Upper lobe of left lung (tissue), 6 donors: ENCODE data around the gene OSBPL8. TPM values are rescaled to one million over a fixed set of nuclear protein-coding genes. Genes with fewer than 3 reads are reported as not detected.

Experiments
- ATAC-seq, 2 donors: fragments of 200-7000 bp; cut with Tn5 transposase; one replicate each; pipeline ENCODE4 v1.9.1; 2022; ENCODE audit warnings: mild to moderate bottlenecking in 2 of 2, moderate library complexity in 2 of 2; ENCODE audit not compliant: low FRiP score in 2 of 2
- DNase-seq, 2 donors: peaks; one replicate each; pipeline ENCODE4 v3.0.0-alpha.2; 2019 to 2020
- H3K27ac ChIP-seq, 4 donors: fragments of 200-600 bp; sonication (generic); one replicate each; pipeline ENCODE4 v1.5.1; 2016 to 2019
- H3K27me3 ChIP-seq, 4 donors: fragments of 200-600 bp; sonication (generic); one replicate each; pipeline ENCODE4 v1.5.1; 2017 to 2019
- H3K36me3 ChIP-seq, 4 donors: fragments of 200-600 bp; sonication (generic); one replicate each; pipeline ENCODE4 v1.5.1; 2016 to 2019
- H3K4me1 ChIP-seq, 4 donors: fragments of 200-600 bp; sonication (generic); one replicate each; pipeline ENCODE4 v1.5.1; 2018 to 2019
- H3K4me3 ChIP-seq, 4 donors: fragments of 200-600 bp; sonication (generic); one replicate each; pipeline ENCODE4 v1.5.1; 2017 to 2019; ENCODE audit warnings: mild to moderate bottlenecking in 2 of 4, moderate library complexity in 1 of 4
- H3K9me3 ChIP-seq, 4 donors: fragments of 200-600 bp; sonication (generic); one replicate each; pipeline ENCODE4 v1.5.1; 2018 to 2019
- EP300 ChIP-seq, 4 donors: sonication (generic); formaldehyde crosslinking; IDR thresholded peaks; one replicate each; pipeline ENCODE4 v1.5.1; 2017; ENCODE audit warnings: antibody characterized with exemption in 4 of 4, control low read depth in 2 of 4
- POLR2A ChIP-seq, 4 donors: fragments of 450-650 bp; IDR thresholded peaks; one replicate each; pipeline ENCODE4 v1.5.1; 2016 to 2017; ENCODE audit warnings: antibody characterized with exemption in 4 of 4, mild to moderate bottlenecking in 2 of 4
- POLR2AphosphoS5 ChIP-seq, 2 donors: sonication (generic); formaldehyde crosslinking; IDR thresholded peaks; one replicate each; pipeline ENCODE4 v1.5.1; 2017; ENCODE audit warnings: antibody characterized with exemption in 2 of 2
- WGBS, 2 donors: methylation state at CpG; one replicate each; pipeline ENCODE4 v1.1.5; 2017 to 2018; 5-methylcytosine and 5-hydroxymethylcytosine counted together
- total RNA-seq, 6 donors: library from RNA; depleted of rRNA in 4 of 6; stranded (reverse); fragments of >200 nt in 4 of 6; gene quantifications; one replicate each; pipeline versions ENCODE4 v1.1.0 to v1.2.1, GENCODE V29; 2016 to 2021
- TF ChIP-seq, protein P1 (sequence below), 6 experiments: fragments of 450-650 bp in 4 of 6; fragments of 200-600 bp in 2 of 6; sonication (generic) in 2 of 6; IDR thresholded peaks; one replicate each; pipeline ENCODE4 v1.5.1; 2016 to 2019; ENCODE audit warnings: antibody characterized with exemption in 6 of 6
- donor health status: DM: no; HTN: no; CAD: no; lungs with moderate emphysema.
- donor health status: DM: no; HTN: yes; CAD: no; lungs with severe emphysema.

Gene OSBPL8
- total RNA-seq, 6 donors from 2014 or later: 35.6 to 103 (median 73.3) TPM

DNA sequence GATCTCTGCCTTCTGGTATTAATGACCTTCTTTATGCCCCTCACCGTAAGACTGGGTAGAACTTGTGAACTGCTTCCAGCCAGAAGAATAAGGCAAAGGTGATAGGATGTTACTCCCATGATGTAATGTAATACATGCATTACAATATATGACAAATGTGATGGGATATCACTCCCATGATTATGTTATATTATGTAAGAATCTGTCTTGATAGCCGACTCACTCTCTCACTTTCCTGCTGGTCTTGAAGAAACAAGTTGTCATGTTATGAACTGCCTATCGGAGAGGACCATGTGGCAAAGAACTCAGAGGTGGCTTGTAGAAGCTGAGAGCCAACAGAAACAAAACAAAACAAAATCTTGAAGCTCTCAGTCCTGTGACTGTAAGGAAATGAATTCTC lies 30.6 kb upstream of the OSBPL8 start:
- no peaks in the 10 kb centered on the region for H3K36me3 ChIP-seq
- 87 to 93% methylated on average over 3 of the region's 3 CpGs for WGBS, 2 donors

DNA sequence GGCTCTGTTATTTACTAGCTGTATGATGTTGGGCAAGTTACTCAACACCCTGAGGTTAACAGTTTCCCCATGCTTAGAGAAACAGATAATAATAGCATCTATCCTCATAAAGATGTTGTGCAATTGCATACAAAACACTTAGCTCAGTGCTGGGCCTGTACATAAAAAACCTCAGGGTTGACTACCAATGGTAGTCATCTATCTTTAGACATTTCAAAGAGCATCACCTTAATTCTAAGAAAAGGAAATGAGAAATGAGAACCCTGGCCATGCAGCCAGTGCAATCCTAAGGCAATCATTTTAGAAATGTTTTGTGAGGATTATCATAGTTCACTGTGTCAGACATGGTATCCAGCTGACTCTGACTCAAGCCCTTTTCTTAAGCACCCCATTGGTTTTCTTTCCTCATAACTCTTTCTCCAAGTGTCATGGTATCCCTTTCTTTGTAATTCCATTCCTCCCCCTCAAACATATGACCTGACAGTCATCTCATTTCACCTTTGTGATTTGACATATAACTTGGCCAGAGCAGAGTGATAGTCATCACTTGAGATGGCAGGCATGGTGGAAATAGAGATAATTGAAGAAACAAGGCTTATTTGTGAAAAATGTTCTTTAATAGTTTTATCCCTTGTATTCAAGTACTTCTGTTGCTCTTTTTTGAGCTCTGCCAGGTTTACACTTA lies 29.5 kb upstream of the OSBPL8 start:
- peaks cover 0 to 12% (median 2%) of the 10 kb centered on the region in 4 donors for H3K4me1 ChIP-seq
- TF ChIP-seq POLR2AphosphoS5 (IDR thresholded peaks at IDR 0.05) (peak in 1 of 2 donors; percentile 64), EP300 (IDR thresholded peaks at IDR 0.05) (peak in 1 of 4 donors; percentile 45), POLR2A (IDR thresholded peaks at IDR 0.05) (no peak)
- TF ChIP-seq, protein P1, sequence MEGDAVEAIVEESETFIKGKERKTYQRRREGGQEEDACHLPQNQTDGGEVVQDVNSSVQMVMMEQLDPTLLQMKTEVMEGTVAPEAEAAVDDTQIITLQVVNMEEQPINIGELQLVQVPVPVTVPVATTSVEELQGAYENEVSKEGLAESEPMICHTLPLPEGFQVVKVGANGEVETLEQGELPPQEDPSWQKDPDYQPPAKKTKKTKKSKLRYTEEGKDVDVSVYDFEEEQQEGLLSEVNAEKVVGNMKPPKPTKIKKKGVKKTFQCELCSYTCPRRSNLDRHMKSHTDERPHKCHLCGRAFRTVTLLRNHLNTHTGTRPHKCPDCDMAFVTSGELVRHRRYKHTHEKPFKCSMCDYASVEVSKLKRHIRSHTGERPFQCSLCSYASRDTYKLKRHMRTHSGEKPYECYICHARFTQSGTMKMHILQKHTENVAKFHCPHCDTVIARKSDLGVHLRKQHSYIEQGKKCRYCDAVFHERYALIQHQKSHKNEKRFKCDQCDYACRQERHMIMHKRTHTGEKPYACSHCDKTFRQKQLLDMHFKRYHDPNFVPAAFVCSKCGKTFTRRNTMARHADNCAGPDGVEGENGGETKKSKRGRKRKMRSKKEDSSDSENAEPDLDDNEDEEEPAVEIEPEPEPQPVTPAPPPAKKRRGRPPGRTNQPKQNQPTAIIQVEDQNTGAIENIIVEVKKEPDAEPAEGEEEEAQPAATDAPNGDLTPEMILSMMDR (IDR thresholded peaks at IDR 0.05): no peak
- ATAC-seq (peak; percentile 64 to 77), DNase-seq (peak in 1 of 2 donors; percentile 25)
- no peaks in the 10 kb centered on the region for H3K36me3 ChIP-seq
- no peak overlapping the region for H3K4me3 ChIP-seq
- H3K9me3 ChIP-seq: no peaks in the 10 kb centered on the region
- H3K27ac ChIP-seq: peak overlapping the region in 3 of 4 donors; percentile 31 to 64 (median 64)
- no peaks in the 10 kb centered on the region for H3K27me3 ChIP-seq

More for the DNA sequence above, 30.6 kb upstream of the OSBPL8 start:
- ATAC-seq: no peak
- DNase-seq: no peak
- peak overlapping the region in 1 of 4 donors; percentile 64 for H3K27ac ChIP-seq
- no peaks in the 10 kb centered on the region for H3K27me3 ChIP-seq
- H3K9me3 ChIP-seq: no peaks in the 10 kb centered on the region
- TF ChIP-seq POLR2A (IDR thresholded peaks at IDR 0.05): no peak
- H3K4me3 ChIP-seq: no peak overlapping the region
- H3K4me1 ChIP-seq: peaks cover 0 to 12% (median 2%) of the 10 kb centered on the region in 4 donors

DNA sequence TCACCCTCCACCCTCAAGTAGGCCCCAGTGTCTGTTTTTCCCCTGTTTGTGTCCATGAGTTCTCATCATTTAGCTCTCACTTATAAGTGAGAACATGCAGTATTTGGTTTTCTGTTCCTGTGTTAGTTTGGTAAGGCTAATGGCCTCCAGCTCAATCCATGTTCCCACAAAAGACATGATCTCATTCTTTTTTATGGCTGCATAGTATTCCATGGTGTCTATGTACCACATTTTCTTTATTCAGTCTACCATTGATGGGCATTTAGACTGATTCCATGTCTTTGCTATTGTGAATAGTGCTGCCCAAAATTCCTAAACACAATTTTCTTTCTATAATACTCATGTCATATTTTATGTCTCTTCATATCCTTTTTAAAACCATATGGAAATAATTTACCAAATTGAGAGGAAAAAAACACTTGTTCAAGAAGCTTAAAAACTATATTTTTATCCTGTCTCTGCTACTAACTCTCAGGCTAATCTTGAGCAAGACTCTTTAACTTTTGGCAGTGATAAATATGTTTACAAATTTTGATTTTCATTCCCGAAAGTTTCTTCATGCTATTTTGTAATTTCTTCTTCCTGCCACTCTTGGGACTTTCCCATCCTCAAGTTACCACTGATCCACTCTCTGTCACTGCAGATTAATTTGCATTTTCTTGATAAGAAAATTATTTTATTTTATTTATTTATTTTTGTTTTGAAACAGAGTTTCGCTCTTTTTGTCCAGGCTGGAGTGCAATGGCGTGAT lies 28.0 kb upstream of the OSBPL8 start:
- 71 to 83% methylated on average over 3 of the region's 3 CpGs for WGBS, 2 donors
- peak overlapping the region; percentile 31 to 64 (median 52) for H3K27ac ChIP-seq
- ATAC-seq (no peak), DNase-seq (no peak)
- no peaks in the 10 kb centered on the region for H3K9me3 ChIP-seq
- no peaks in the 10 kb centered on the region for H3K36me3 ChIP-seq
- peaks cover 0 to 12% (median 2%) of the 10 kb centered on the region in 4 donors for H3K4me1 ChIP-seq
- H3K4me3 ChIP-seq: no peak overlapping the region
- no peaks in the 10 kb centered on the region for H3K27me3 ChIP-seq
- TF ChIP-seq, protein P1 (IDR thresholded peaks at IDR 0.05): no peak
- no peak for TF ChIP-seq POLR2A (IDR thresholded peaks at IDR 0.05)
- no peak for TF ChIP-seq EP300 (IDR thresholded peaks at IDR 0.05)
- no peak for TF ChIP-seq POLR2AphosphoS5 (IDR thresholded peaks at IDR 0.05)

DNA sequence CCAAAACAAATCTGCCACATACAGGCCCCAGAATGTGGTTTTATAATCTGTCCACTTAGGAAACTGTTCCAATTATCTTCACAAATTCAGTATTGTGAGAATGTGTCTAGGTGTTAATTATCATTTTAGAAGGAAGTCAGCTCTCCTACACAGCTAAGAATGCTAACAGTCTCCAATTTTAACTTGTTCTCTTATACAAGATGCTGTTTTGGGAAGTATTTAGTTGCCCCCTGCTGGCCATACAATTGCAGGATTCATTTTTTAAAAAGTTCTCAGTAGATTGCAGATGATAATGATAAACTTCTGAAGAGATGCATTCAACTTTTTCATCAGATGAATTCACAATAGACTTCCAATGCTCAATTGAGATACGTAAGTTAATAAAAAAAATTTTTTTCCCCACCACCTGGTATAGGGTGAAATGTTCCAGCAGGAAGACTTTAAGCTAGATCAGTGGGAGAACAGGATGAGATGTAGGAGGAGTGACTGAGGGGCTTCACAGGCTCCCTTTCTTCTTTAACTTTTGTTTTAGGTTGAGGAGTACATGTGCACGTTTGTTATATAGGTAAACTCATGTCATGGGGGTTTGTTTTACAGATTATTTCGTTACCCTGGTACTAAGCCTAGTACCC lies 27.3 kb upstream of the OSBPL8 start:
- peaks cover 0 to 12% (median 2%) of the 10 kb centered on the region in 4 donors for H3K4me1 ChIP-seq
- TF ChIP-seq, protein P1 (IDR thresholded peaks at IDR 0.05): peak; percentile 45 to 67 (median 52)
- TF ChIP-seq POLR2AphosphoS5 (IDR thresholded peaks at IDR 0.05): no peak
- no peak overlapping the region for H3K4me3 ChIP-seq
- H3K36me3 ChIP-seq: no peaks in the 10 kb centered on the region
- H3K27me3 ChIP-seq: no peaks in the 10 kb centered on the region
- DNase-seq (no peak), ATAC-seq (peak in 1 of 2 donors; percentile 73)
- no peaks in the 10 kb centered on the region for H3K9me3 ChIP-seq
- H3K27ac ChIP-seq: peak overlapping the region in 2 of 4 donors; percentile 24 to 49
- 69 to 81% methylated on average over 3 of the region's 3 CpGs for WGBS, 2 donors

DNA sequence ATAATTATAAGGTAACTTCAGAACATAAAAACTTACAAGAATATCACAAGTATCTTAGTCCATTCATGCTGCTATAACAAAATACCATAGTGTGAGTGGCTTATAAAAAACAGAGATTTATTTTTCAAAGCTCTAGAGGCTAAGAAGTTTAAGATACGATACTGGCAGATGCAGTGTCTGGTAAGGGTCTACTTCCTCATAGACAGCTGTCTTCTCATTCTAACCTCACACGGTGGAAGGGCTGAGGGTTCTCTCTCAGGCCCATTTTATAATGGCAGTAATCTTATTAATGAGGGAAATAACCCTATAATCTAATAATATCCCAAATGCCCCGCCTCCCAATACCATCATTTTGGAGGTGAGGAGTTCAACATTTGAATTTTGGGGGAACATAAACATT lies 23.7 kb upstream of the OSBPL8 start:
- Histone ChIP-seq H3K36me3 (no peaks in the 10 kb centered on the region), H3K27ac (no peak overlapping the region), H3K27me3 (no peaks in the 10 kb centered on the region), H3K9me3 (no peaks in the 10 kb centered on the region), H3K4me1 (peaks cover 0 to 6% (median 0%) of the 10 kb centered on the region in 4 donors), H3K4me3 (no peak overlapping the region)
- DNase-seq (no peak), ATAC-seq (no peak)
- TF ChIP-seq, protein P1 (IDR thresholded peaks at IDR 0.05): no peak
- TF ChIP-seq EP300 (IDR thresholded peaks at IDR 0.05): no peak
- no peak for TF ChIP-seq POLR2A (IDR thresholded peaks at IDR 0.05)
- TF ChIP-seq POLR2AphosphoS5 (IDR thresholded peaks at IDR 0.05): no peak
- 79 to 81% methylated on average over 3 of the region's 3 CpGs for WGBS, 2 donors
